DND-41 (cell line): Measurements from ENCODE around the gene CDC42BPG.

Experiments
- ATAC-seq: fragments of 200-7000 bp; cut with Tn5 transposase; 3 replicates; pipeline ENCODE4 v1.9.1; 2021; ENCODE audit warnings: low read depth; ENCODE audit not compliant: insufficient read depth
- DNase-seq: peaks from one replicate; pipeline ENCODE4 v3.0.0-alpha.2; 2020
- H2AFZ ChIP-seq: 2 replicates; pipeline ENCODE4 v1.6.0; 2012; ENCODE audit warnings: low read depth, low read length
- H3K27ac ChIP-seq: 2 replicates; pipeline ENCODE4 v1.5.1; 2012; ENCODE audit warnings: low read length, inconsistent platforms
- H3K27me3 ChIP-seq: fragments of 200-600 bp; sonication (generic); 2 replicates; pipeline ENCODE4 v1.6.0; 2012; ENCODE audit warnings: low read length, mild to moderate bottlenecking, inconsistent platforms; ENCODE audit not compliant: insufficient read depth, poor library complexity
- H3K36me3 ChIP-seq: 2 replicates; pipeline ENCODE4 v1.5.1; 2012; ENCODE audit warnings: low read length, inconsistent platforms; ENCODE audit not compliant: insufficient read depth
- H3K4me1 ChIP-seq: 2 replicates; pipeline ENCODE4 v1.5.1; 2012; ENCODE audit warnings: mild to moderate bottlenecking, low read length; ENCODE audit not compliant: insufficient read depth
- H3K4me2 ChIP-seq: 2 replicates; pipeline ENCODE4 v1.6.0; 2012; ENCODE audit warnings: mild to moderate bottlenecking, moderate library complexity, low read length, inconsistent platforms; ENCODE audit not compliant: insufficient read depth
- H3K4me3 ChIP-seq, 2 experiments: fragments of 200-600 bp in 1 of 2; shearing (Covaris generic) in 1 of 2; 2 replicates each; pipeline ENCODE4 v1.5.1; 2012 to 2016; ENCODE audit warnings: inconsistent platforms in 2 of 2, low read length in 2 of 2, mild to moderate bottlenecking in 2 of 2, low read depth in 1 of 2, moderate library complexity in 1 of 2
- H3K79me2 ChIP-seq: 2 replicates; pipeline ENCODE4 v1.6.0; 2012; ENCODE audit warnings: low read length, inconsistent platforms; ENCODE audit not compliant: insufficient read depth
- H3K9ac ChIP-seq: 2 replicates; pipeline ENCODE4 v1.6.0; 2012; ENCODE audit warnings: low read depth, mild to moderate bottlenecking, inconsistent platforms, low read length, moderate library complexity
- H3K9me3 ChIP-seq: 2 replicates; pipeline ENCODE4 v1.5.1; 2012; ENCODE audit warnings: low read length, moderate library complexity, mild to moderate bottlenecking, inconsistent platforms; ENCODE audit not compliant: insufficient read depth, severe bottlenecking
- H4K20me1 ChIP-seq: 2 replicates; pipeline ENCODE4 v1.6.0; 2012; ENCODE audit warnings: low read length; ENCODE audit not compliant: insufficient read depth
- CTCF ChIP-seq: IDR thresholded peaks from 2 replicates; pipeline ENCODE4 v1.5.1; 2012; ENCODE audit warnings: borderline replicate concordance, low read length, moderate library complexity, mild to moderate bottlenecking; ENCODE audit not compliant: poor library complexity, severe bottlenecking; ENCODE audit errors: extremely low read depth
- EZH2 ChIP-seq: IDR thresholded peaks from 3 replicates; pipeline ENCODE4 v1.6.1; 2012; ENCODE audit warnings: borderline replicate concordance, low read depth, mild to moderate bottlenecking, moderate library complexity, low read length, inconsistent platforms; ENCODE audit not compliant: severe bottlenecking

Gene CDC42BPG

DNA sequence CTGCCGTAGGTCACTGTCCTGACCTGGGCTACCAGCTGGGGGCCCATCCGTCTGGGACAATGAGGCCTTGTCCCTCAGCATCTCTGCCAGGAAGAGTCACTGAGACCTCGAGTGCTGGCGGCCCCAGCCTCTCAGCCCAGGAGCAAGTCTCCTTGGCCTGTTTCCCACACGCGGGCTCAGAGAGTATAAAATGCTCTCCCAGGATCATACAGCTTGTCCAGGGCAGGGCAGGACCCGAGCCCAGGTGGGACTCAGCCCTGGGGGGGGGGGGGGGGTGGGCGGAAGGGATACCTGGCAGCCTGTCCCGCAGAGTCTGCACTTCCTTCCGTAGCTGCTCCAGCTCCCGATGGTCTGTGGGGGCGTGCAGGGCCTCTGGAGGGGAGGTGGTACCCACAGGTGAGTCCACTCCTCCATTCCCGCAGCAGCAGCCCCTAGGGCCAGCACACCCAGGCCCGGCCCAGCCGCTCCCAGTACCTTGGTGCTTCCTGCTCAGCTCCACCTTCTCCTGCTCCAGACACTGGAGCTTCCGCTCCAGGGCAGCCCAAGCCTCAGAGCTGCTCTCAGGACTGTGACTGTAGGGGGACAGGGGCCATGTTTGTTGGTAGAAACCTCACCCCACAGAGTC is 7.9 kb downstream of the CDC42BPG start:
- no peak for DNase-seq
- H3K4me2 ChIP-seq = no peak overlapping the region
- no peak overlapping the region for H2AFZ ChIP-seq
- TF ChIP-seq CTCF = no peak
- no peak for TF ChIP-seq EZH2
- no peak overlapping the region for H3K9ac ChIP-seq
- no peak overlapping the region for H3K4me3 ChIP-seq
- H3K4me1 ChIP-seq = no peaks in the 10 kb centered on the region
- no peaks in the 10 kb centered on the region for H3K9me3 ChIP-seq
- no peak overlapping the region for H3K27ac ChIP-seq
- H3K36me3 ChIP-seq = no peaks in the 10 kb centered on the region
- no peak for ATAC-seq
- H3K79me2 ChIP-seq = no peaks in the 10 kb centered on the region
- no peaks in the 10 kb centered on the region for H3K27me3 ChIP-seq
- no peaks in the 10 kb centered on the region for H4K20me1 ChIP-seq

DNA sequence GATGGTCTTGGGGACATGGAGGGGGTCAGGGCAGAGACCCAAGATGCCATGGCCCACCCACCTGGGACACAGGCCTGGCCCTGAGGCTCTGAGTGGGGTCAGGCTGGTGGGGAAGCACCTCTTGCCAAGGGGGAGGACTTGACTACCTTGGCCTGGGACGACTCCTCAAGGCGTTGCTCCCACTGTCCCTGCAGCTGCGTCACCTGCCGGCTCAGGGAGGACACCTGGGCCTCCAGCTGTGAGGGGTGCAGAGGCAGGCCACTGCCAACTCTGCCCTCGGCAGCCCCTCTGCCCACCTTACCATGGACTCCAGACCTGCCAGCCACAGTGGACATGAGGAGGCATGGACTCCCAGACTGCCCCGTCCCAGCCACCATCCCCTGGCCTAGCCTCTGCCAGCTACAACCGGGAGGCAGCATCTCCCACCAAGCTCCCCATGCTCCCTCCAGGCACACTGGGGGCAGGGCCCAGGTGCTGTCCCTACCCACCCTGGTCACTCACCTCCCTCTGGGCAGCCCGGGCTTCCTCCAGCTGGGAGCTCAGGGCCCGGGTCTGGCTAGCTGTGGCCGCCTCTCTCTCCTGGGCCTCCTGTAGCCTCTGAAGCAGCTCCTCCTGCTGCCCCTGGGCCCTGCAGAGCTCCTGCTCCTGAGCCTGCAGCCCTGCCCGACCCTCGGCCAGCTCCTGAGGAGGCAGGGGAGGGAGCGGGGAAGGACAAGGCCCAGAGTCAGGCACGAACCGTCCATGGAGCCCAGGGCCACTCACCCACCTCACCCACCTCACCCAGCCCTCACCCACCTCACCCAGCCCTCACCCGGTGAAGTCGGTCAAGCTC is 8.6 kb downstream of the CDC42BPG start:
- H3K9me3 ChIP-seq = no peaks in the 10 kb centered on the region

GRCh38 chr11:64834723-64835615 is 9.5 kb downstream of the CDC42BPG start:
- H3K9me3 ChIP-seq = no peaks in the 10 kb centered on the region
- no peaks in the 10 kb centered on the region for H3K79me2 ChIP-seq
- no peak for TF ChIP-seq CTCF
- no peak for TF ChIP-seq EZH2
- no peaks in the 10 kb centered on the region for H3K27me3 ChIP-seq
- H3K4me3 ChIP-seq = no peak overlapping the region
- no peaks in the 10 kb centered on the region for H4K20me1 ChIP-seq
- H3K4me1 ChIP-seq = no peaks in the 10 kb centered on the region
- no peak overlapping the region for H3K9ac ChIP-seq
- H3K36me3 ChIP-seq = no peaks in the 10 kb centered on the region
- H2AFZ ChIP-seq = no peak overlapping the region
- ATAC-seq (no peak), DNase-seq (no peak)
- H3K27ac ChIP-seq = no peak overlapping the region
- no peak overlapping the region for H3K4me2 ChIP-seq

More for the DNA sequence above, 8.6 kb downstream of the CDC42BPG start:
- ATAC-seq = no peak
- no peak for DNase-seq
- H4K20me1 ChIP-seq = no peaks in the 10 kb centered on the region
- no peaks in the 10 kb centered on the region for H3K4me1 ChIP-seq
- no peaks in the 10 kb centered on the region for H3K79me2 ChIP-seq
- no peak overlapping the region for H3K4me3 ChIP-seq
- H3K27ac ChIP-seq = no peak overlapping the region
- no peak overlapping the region for H2AFZ ChIP-seq
- no peak overlapping the region for H3K9ac ChIP-seq
- H3K36me3 ChIP-seq = no peaks in the 10 kb centered on the region
- H3K4me2 ChIP-seq = no peak overlapping the region
- no peaks in the 10 kb centered on the region for H3K27me3 ChIP-seq
- TF ChIP-seq EZH2 (no peak), CTCF (no peak)
